Astrocyte (in vitro differentiated cells and primary cell): Measurements from ENCODE around the gene ORAI3. TPM values are rescaled to one million over a fixed set of nuclear protein-coding genes. Genes with fewer than 3 reads are reported as not detected.

ENCODE experiments used
- DNase-seq: peaks from one replicate; pipeline ENCODE4 v3.0.0-alpha.2; 2010; ENCODE audit warnings: low read depth
- FAIRE-seq: peaks from 2 replicates; lab custom pipeline; 2011; peaks lifted over from hg19 to GRCh38; lab: Jason Lieb, UNC
- H2AFZ ChIP-seq: 2 replicates; pipeline ENCODE4 v1.6.0; 2012; ENCODE audit warnings: low read depth, low read length, inconsistent platforms
- H3K27ac ChIP-seq: 2 replicates; pipeline ENCODE4 v1.5.1; 2011; ENCODE audit warnings: low read depth, low read length, inconsistent platforms
- H3K27me3 ChIP-seq: 2 replicates; pipeline ENCODE4 v1.6.0; 2011; ENCODE audit warnings: low read length, inconsistent platforms; ENCODE audit not compliant: insufficient read depth
- H3K36me3 ChIP-seq: 2 replicates; pipeline ENCODE4 v1.5.1; 2011; ENCODE audit warnings: low read length, inconsistent platforms; ENCODE audit not compliant: insufficient read depth
- H3K4me1 ChIP-seq: 2 replicates; pipeline ENCODE4 v1.5.1; 2011; ENCODE audit warnings: low read length, inconsistent platforms; ENCODE audit not compliant: insufficient read depth
- H3K4me2 ChIP-seq: 2 replicates; pipeline ENCODE4 v1.6.0; 2012; ENCODE audit warnings: low read length, inconsistent platforms
- H3K4me3 ChIP-seq: 2 replicates; pipeline ENCODE4 v1.5.1; 2011; ENCODE audit warnings: low read depth, mild to moderate bottlenecking, low read length, inconsistent platforms; ENCODE audit not compliant: insufficient read depth
- H3K79me2 ChIP-seq: 2 replicates; pipeline ENCODE4 v1.6.0; 2012; ENCODE audit warnings: mild to moderate bottlenecking, low read length, inconsistent platforms; ENCODE audit not compliant: insufficient read depth
- H3K9ac ChIP-seq: 2 replicates; pipeline ENCODE4 v1.6.0; 2012; ENCODE audit warnings: mild to moderate bottlenecking, low read length, inconsistent platforms
- H3K9me3 ChIP-seq: 2 replicates; pipeline ENCODE4 v1.5.1; 2012; ENCODE audit warnings: low read depth, mild to moderate bottlenecking, low read length, inconsistent platforms; ENCODE audit not compliant: insufficient read depth
- H4K20me1 ChIP-seq: 2 replicates; pipeline ENCODE4 v1.6.0; 2012; ENCODE audit warnings: low read length, inconsistent platforms; ENCODE audit not compliant: insufficient read depth
- H3K27ac Mint-ChIP-seq: one replicate; pipeline ENCODE4 v1.8.0; 2021; ENCODE audit warnings: mild to moderate bottlenecking, mixed read lengths; ENCODE audit not compliant: unreplicated experiment
- H3K27me3 Mint-ChIP-seq: one replicate; pipeline ENCODE4 v1.8.0; 2021; ENCODE audit warnings: low read depth, mixed read lengths; ENCODE audit not compliant: unreplicated experiment
- H3K36me3 Mint-ChIP-seq: one replicate; pipeline ENCODE4 v1.8.0; 2021; ENCODE audit warnings: low read depth, mixed read lengths; ENCODE audit not compliant: unreplicated experiment
- H3K4me1 Mint-ChIP-seq: one replicate; pipeline ENCODE4 v1.8.0; 2021; ENCODE audit warnings: low read depth, mixed read lengths; ENCODE audit not compliant: unreplicated experiment
- H3K4me3 Mint-ChIP-seq: one replicate; pipeline ENCODE4 v1.8.0; 2021; ENCODE audit warnings: mild to moderate bottlenecking, moderate library complexity, mixed read lengths; ENCODE audit not compliant: unreplicated experiment
- H3K9me3 Mint-ChIP-seq: one replicate; pipeline ENCODE4 v1.8.0; 2021; ENCODE audit warnings: mild to moderate bottlenecking, mixed read lengths; ENCODE audit not compliant: unreplicated experiment
- EZH2 ChIP-seq: IDR thresholded peaks from 2 replicates; pipeline ENCODE4 v1.6.1; 2012; ENCODE audit warnings: mild to moderate bottlenecking, low read length, inconsistent platforms; ENCODE audit not compliant: insufficient read depth
- total RNA-seq: library from RNA; stranded (reverse); gene quantifications from 2 replicates; pipeline ENCODE4 v1.2.1, GENCODE V29; 2021
- TF ChIP-seq, protein P1 (sequence below): IDR thresholded peaks from 2 replicates; pipeline ENCODE4 v1.5.1; 2011; ENCODE audit warnings: low read depth, mild to moderate bottlenecking, inconsistent platforms, low read length, moderate library complexity; ENCODE audit not compliant: insufficient read depth

The ORAI3 gene
- total RNA-seq, 1 donor from 2014 or later: 21.1 TPM

GRCh38 chr16:30983289-30983889 lies 34.5 kb downstream of the ORAI3 start:
- Histone ChIP-seq H3K9me3 (no peaks in the 10 kb centered on the region), H3K4me1 (peaks cover 10% of the 10 kb centered on the region), H4K20me1 (peaks cover 6% of the 10 kb centered on the region), H3K79me2 (no peaks in the 10 kb centered on the region), H3K36me3 (peaks cover 7% of the 10 kb centered on the region), H3K27me3 (no peaks in the 10 kb centered on the region), H3K4me3 (no peak overlapping the region), H3K9ac (no peak overlapping the region), H2AFZ (no peak overlapping the region), H3K27ac (no peak overlapping the region), H3K4me2 (no peak overlapping the region)
- Mint-ChIP-seq H3K9me3 (no peaks in the 10 kb centered on the region), H3K4me3 (no peak overlapping the region), H3K27me3 (no peaks in the 10 kb centered on the region), H3K27ac (no peak overlapping the region), H3K36me3 (peaks cover 11% of the 10 kb centered on the region), H3K4me1 (peaks cover 7% of the 10 kb centered on the region)
- no peak for FAIRE-seq
- DNase-seq: no peak
- no peak for TF ChIP-seq EZH2
- TF ChIP-seq, protein P1, sequence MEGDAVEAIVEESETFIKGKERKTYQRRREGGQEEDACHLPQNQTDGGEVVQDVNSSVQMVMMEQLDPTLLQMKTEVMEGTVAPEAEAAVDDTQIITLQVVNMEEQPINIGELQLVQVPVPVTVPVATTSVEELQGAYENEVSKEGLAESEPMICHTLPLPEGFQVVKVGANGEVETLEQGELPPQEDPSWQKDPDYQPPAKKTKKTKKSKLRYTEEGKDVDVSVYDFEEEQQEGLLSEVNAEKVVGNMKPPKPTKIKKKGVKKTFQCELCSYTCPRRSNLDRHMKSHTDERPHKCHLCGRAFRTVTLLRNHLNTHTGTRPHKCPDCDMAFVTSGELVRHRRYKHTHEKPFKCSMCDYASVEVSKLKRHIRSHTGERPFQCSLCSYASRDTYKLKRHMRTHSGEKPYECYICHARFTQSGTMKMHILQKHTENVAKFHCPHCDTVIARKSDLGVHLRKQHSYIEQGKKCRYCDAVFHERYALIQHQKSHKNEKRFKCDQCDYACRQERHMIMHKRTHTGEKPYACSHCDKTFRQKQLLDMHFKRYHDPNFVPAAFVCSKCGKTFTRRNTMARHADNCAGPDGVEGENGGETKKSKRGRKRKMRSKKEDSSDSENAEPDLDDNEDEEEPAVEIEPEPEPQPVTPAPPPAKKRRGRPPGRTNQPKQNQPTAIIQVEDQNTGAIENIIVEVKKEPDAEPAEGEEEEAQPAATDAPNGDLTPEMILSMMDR: no peak

- DNase-seq (no peak), FAIRE-seq (no peak)
- H3K9me3 Mint-ChIP-seq: no peaks in the 10 kb centered on the region
- H2AFZ ChIP-seq: no peak overlapping the region
- H3K27ac ChIP-seq: no peak overlapping the region
- H4K20me1 ChIP-seq: peaks cover 6% of the 10 kb centered on the region
- no peaks in the 10 kb centered on the region for H3K79me2 ChIP-seq
- H3K9ac ChIP-seq: no peak overlapping the region
- TF ChIP-seq, protein P1: no peak
- TF ChIP-seq EZH2: no peak
- no peaks in the 10 kb centered on the region for H3K9me3 ChIP-seq
- H3K4me3 ChIP-seq: no peak overlapping the region
- H3K36me3 ChIP-seq: peaks cover 7% of the 10 kb centered on the region
- H3K4me3 Mint-ChIP-seq: no peak overlapping the region
- no peaks in the 10 kb centered on the region for H3K27me3 ChIP-seq
- H3K4me1 Mint-ChIP-seq: peaks cover 7% of the 10 kb centered on the region
- H3K4me2 ChIP-seq: no peak overlapping the region
- H3K27me3 Mint-ChIP-seq: no peaks in the 10 kb centered on the region
- H3K4me1 ChIP-seq: peaks cover 10% of the 10 kb centered on the region
- peaks cover 11% of the 10 kb centered on the region for H3K36me3 Mint-ChIP-seq
- H3K27ac Mint-ChIP-seq: no peak overlapping the region
Measured at GRCh38 chr16:30983898-30984610, 35.2 kb downstream of the ORAI3 start.
